ENCODE data around the gene ARMC2.

GRCh38 chr6:108920751-108921150 lies 72.5 kb downstream of the ARMC2 start:
- TF ChIP-seq CTCF (IDR thresholded peaks at IDR 0.05) = no peak
- TF ChIP-seq POLR2A (IDR thresholded peaks at IDR 0.05) = no peak
